Measurements from ENCODE around the gene HOTAIR. TPM values are rescaled to one million over a fixed set of nuclear protein-coding genes. Genes with fewer than 3 reads are reported as not detected.

HOTAIR gene
- total and polyA plus RNA-seq, 2 donors (not counting 3 experiments of a cell fraction or from before 2014, with no cell fraction given), result not detected

DNA sequence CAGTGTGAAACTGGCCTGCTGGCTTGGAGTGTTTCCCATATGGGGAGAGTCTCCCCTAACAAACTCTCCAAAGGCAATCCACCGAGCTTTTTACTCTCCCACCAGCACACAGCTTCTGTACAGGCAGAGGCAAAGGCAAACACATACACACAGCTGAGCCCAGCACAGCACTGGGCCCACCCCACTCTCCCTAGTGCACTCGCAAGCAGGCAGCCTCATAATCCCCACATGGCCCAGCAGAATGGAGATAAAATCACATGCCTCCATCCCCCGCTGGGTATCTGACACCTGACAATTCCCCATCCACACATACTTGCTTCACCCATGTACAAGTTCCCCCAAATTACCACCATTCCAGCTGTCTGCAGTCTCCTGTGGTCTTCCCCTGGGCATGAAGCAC, 16.6 kb downstream of the HOTAIR start:
- ChIA-PET POLR2A (no interaction called here), CTCF (no interaction called here)
- TF ChIP-seq GATA2 (IDR thresholded peaks at IDR 0.05; ENCODE audit: insufficient read depth, insufficient read length, low read depth, low read length), result no peak
- TF ChIP-seq, protein P1, sequence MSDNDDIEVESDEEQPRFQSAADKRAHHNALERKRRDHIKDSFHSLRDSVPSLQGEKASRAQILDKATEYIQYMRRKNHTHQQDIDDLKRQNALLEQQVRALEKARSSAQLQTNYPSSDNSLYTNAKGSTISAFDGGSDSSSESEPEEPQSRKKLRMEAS (IDR thresholded peaks at IDR 0.05; ENCODE audit: insufficient read depth, insufficient read length), result no peak
- TF ChIP-seq, protein P2, sequence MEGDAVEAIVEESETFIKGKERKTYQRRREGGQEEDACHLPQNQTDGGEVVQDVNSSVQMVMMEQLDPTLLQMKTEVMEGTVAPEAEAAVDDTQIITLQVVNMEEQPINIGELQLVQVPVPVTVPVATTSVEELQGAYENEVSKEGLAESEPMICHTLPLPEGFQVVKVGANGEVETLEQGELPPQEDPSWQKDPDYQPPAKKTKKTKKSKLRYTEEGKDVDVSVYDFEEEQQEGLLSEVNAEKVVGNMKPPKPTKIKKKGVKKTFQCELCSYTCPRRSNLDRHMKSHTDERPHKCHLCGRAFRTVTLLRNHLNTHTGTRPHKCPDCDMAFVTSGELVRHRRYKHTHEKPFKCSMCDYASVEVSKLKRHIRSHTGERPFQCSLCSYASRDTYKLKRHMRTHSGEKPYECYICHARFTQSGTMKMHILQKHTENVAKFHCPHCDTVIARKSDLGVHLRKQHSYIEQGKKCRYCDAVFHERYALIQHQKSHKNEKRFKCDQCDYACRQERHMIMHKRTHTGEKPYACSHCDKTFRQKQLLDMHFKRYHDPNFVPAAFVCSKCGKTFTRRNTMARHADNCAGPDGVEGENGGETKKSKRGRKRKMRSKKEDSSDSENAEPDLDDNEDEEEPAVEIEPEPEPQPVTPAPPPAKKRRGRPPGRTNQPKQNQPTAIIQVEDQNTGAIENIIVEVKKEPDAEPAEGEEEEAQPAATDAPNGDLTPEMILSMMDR (IDR thresholded peaks at IDR 0.05; ENCODE audit: extremely low read depth in 1 of 2, insufficient read depth in 1 of 2, low read depth in 1 of 2, low read length in 2 of 2), result no peak
- TF ChIP-seq FOS (IDR thresholded peaks at IDR 0.05; ENCODE audit: borderline replicate concordance, insufficient read depth, low read length), result no peak
- no peak for TF ChIP-seq JUN (IDR thresholded peaks at IDR 0.05; ENCODE audit: borderline replicate concordance, insufficient read depth, insufficient read length, low read depth)
- no peak for TF ChIP-seq POLR2AphosphoS5 (IDR thresholded peaks at IDR 0.05; ENCODE audit: insufficient read depth, low read depth, low read length)
- no peaks in the 10 kb centered on the region for H3K9me3 ChIP-seq (replicated peaks; ENCODE audit: control insufficient read depth, insufficient read depth, low read length)
- H3K79me2 ChIP-seq (ENCODE audit: control insufficient read depth, insufficient read depth, low read length), result no peaks in the 10 kb centered on the region
- intact Hi-C loops (cut with micrococcal nuclease) (no loop called here), dilution Hi-C loops (cut with MboI; ENCODE audit: extremely low pct_ligation_motif_present, low sequenced_read_pairs) (no loop called here)
- H3K4me3 ChIP-seq (replicated peaks in 1 of 3; ENCODE audit: insufficient read depth in 1 of 3, low read depth in 1 of 3, low read length in 3 of 3), result no peak overlapping the region
- no peaks in the 10 kb centered on the region for H3K9me1 ChIP-seq (replicated peaks; ENCODE audit: control insufficient read depth, extremely low read depth, insufficient read depth, low read length)
- H3K9ac ChIP-seq (replicated peaks; ENCODE audit: extremely low read depth, insufficient read depth, low read length), result no peak overlapping the region
- H3K27me3 ChIP-seq (ENCODE audit: control insufficient read depth in 2 of 2, insufficient read depth in 2 of 2, low read length in 2 of 2), result peaks cover 87 to 98% of the 10 kb centered on the region in 2 experiments
- no peak overlapping the region for H2AFZ ChIP-seq (ENCODE audit: low read depth, low read length)
- no peak overlapping the region for H3K4me2 ChIP-seq (ENCODE audit: insufficient read depth, low read length)
- H3K36me3 ChIP-seq (ENCODE audit: control insufficient read depth in 2 of 2, extremely low read depth in 1 of 2, insufficient read depth in 2 of 2, low read length in 2 of 2), result no peaks in the 10 kb centered on the region
- DNase-seq (ENCODE audit: low read depth, low spot score) (no peak), FAIRE-seq (no peak)
- no peak overlapping the region for H3K27ac ChIP-seq (ENCODE audit: insufficient read depth, low read depth, low read length)
- no peaks in the 10 kb centered on the region for H3K4me1 ChIP-seq (ENCODE audit: control insufficient read depth, extremely low read depth, insufficient read depth, low read length)
- H4K20me1 ChIP-seq (replicated peaks; ENCODE audit: control insufficient read depth, extremely low read depth, insufficient read depth, low read length), result no peaks in the 10 kb centered on the region
- no TSS peak for BruUV-seq (replicated peaks)
